Central memory CD8-positive, alpha-beta T cell (primary cell): ENCODE results near the gene ORMDL3.
A peak's percentile ranks its signal among the peaks of the same experiment; 100 is the strongest.
"Not testable (repeated sequence)": the region's sequence is repeated elsewhere in the genome, so short reads cannot be mapped to it uniquely, and the experiment has no call there.

Experiments used
- ATAC-seq: fragments of 150-1000 bp; cut with Tn5 transposase; replicated peaks from 2 replicates; pipeline ENCODE4 v1.10.0; 2022; ENCODE audit warnings: mild to moderate bottlenecking, moderate FRiP score, moderate number of reproducible peaks; ENCODE audit not compliant: poor library complexity, severe bottlenecking; ENCODE audit errors: extremely low read depth
- DNase-seq, 2 donors: peaks; one replicate each; pipeline ENCODE4 v3.0.0; 2021; ENCODE audit warnings: low spot score in 2 of 2
- H3K27ac Mint-ChIP-seq: one replicate; pipeline ENCODE4 v1.8.0; 2022; ENCODE audit warnings: low read depth, mild to moderate bottlenecking, moderate library complexity, mixed read lengths
- H3K27me3 Mint-ChIP-seq: one replicate; pipeline ENCODE4 v1.8.0; 2022; ENCODE audit warnings: mixed read lengths
- H3K36me3 Mint-ChIP-seq: one replicate; pipeline ENCODE4 v1.8.0; 2022; ENCODE audit warnings: mild to moderate bottlenecking, moderate library complexity, mixed read lengths; ENCODE audit not compliant: insufficient read depth
- H3K4me1 Mint-ChIP-seq: one replicate; pipeline ENCODE4 v1.8.0; 2022; ENCODE audit warnings: mixed read lengths
- H3K4me3 Mint-ChIP-seq: one replicate; pipeline ENCODE4 v1.8.0; 2022; ENCODE audit warnings: mild to moderate bottlenecking, moderate library complexity, mixed read lengths
- H3K9me3 Mint-ChIP-seq: one replicate; pipeline ENCODE4 v1.8.0; 2022; ENCODE audit warnings: mixed read lengths

ORMDL3 gene

DNA sequence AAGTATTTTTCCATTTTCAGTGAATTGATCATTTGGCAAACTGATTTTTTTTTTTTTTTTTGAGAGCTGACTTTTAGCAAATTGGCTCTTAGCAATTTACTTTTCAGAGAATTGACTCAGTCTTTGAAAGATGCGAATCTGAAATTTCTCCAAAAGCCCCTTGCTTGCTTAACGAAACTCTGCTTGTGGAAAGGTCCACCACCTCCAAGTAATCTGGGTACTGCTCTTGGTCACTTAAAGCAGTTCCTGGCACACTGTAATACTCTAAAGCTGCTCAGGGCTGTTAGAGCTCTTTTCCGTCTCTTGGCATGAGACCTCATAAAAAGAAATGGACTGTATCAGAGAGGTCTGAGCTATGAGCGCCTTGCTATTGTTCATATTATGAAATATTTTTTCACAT is 11.8 kb downstream of the ORMDL3 start:
- Mint-ChIP-seq H3K4me1 (peaks cover 32% of the 10 kb centered on the region), H3K36me3 (peaks cover 54% of the 10 kb centered on the region), H3K27ac (no peak overlapping the region), H3K4me3 (no peak overlapping the region), H3K9me3 (no peaks in the 10 kb centered on the region), H3K27me3 (no peaks in the 10 kb centered on the region)
- DNase-seq (no peak), ATAC-seq (no peak)

DNA sequence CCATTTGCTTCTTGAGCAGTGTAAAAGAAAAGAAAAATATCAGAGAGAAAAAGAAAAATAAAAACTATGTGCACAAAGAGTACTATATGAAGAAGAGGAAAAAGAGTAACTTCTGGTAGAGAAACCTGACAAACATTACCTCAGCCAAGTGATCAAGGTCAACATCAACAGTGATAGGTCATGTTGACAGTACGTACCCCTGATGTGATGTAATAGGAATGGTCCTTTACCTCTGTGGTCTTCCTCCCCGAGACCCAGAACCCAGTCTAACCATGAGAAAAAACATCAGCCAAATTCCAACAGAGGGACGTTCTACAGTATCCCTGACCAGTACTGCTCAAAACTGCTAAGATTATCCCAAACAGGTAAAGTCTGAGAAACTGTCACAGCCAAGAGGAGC is 13.4 kb downstream of the ORMDL3 start:
- DNase-seq (no peak), ATAC-seq (no peak)
- no peaks in the 10 kb centered on the region for H3K27me3 Mint-ChIP-seq
- peaks cover 21% of the 10 kb centered on the region for H3K4me1 Mint-ChIP-seq
- no peak overlapping the region for H3K4me3 Mint-ChIP-seq
- H3K36me3 Mint-ChIP-seq: peaks cover 48% of the 10 kb centered on the region
- no peak overlapping the region for H3K27ac Mint-ChIP-seq
- H3K9me3 Mint-ChIP-seq: no peaks in the 10 kb centered on the region

DNA sequence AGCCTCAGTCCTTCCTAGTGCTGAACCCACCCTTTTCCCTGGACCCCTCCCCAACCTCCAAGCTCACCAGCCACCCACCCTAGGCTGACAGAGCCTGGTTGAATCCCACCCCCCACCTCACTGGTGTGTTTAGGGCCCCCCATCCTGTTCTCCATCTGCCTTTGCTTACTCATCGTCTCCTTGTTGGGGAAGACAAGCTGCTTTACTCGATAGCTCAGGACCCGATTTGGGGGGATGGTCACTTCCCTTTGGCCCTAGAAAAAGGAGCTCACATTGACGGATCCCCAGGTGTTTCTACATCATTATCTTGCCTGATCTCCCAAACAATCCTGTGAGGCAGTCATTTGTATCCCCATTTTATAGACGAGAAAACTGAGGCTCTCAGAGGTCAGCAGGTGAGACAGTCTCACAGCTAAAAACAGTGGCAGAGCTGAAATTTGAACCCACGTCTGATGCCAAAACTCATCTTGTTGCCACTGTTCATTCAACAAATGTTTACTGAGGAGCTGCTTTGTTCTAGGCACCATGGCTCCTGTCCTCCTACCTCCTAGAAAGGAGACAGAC is 18.5 kb downstream of the ORMDL3 start:
- no peaks in the 10 kb centered on the region for H3K27me3 Mint-ChIP-seq
- H3K4me3 Mint-ChIP-seq: no peak overlapping the region
- H3K36me3 Mint-ChIP-seq: peaks cover 42% of the 10 kb centered on the region
- no peaks in the 10 kb centered on the region for H3K9me3 Mint-ChIP-seq
- DNase-seq (no peak), ATAC-seq (no peak)
- peaks cover 19% of the 10 kb centered on the region for H3K4me1 Mint-ChIP-seq
- peak overlapping the region; percentile 22 for H3K27ac Mint-ChIP-seq

DNA sequence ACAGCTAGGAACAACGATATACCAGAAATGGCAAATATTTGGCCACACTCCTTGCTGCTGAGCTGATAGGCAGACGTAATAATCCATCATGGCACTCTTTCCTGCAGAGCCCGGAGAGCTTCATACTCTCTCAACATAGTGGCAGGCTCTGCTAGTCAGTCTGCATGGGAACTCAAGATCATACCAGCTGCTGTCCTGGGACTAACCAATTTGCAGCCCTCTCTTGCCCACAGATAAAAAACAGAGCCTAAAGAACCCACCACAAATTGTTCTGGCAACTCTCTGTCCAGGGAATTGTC is 22.5 kb downstream of the ORMDL3 start:
- Mint-ChIP-seq H3K9me3 (no peaks in the 10 kb centered on the region), H3K27ac (peak overlapping the region; percentile 61)
- DNase-seq: no peak

DNA sequence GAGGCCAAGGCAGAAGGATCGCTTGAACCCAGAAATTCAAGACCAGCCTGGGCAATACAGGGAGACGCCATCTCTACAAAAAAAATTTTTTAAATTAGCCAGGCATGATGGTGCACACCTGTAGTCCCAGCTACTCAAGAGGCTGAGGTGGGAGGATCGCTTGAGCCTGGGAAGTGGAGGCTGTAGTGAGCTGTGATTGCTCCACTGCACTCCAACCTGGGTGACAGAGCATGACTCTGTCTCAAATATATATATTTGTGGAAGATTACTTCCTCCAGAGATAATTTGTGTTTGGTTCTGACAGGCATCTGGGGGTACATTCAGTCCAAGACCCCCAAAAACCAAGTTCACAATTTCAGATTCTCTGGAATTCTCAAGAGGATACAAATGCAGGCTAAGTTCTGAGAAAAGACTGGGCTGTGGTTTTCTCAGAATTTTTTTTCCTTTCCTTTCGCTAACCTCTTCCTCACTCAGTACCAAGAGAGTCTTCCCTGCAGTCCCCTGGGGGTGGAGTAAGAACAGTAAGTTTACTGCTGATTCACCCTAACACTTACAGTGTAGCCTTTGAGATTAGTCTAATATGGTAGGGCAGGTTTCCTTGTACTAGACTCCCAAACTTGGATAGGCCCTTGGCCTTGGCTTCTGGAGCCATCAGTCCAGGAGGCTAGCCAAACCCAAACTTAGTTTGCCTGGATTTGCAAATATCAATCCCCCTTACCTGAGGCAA is 24.1 kb downstream of the ORMDL3 start:
- peak; percentile 73 for ATAC-seq
- peaks cover 28% of the 10 kb centered on the region for H3K4me1 Mint-ChIP-seq
- H3K4me3 Mint-ChIP-seq: no peak overlapping the region
- H3K27ac Mint-ChIP-seq: no peak overlapping the region
- H3K27me3 Mint-ChIP-seq: no peaks in the 10 kb centered on the region
- no peak for DNase-seq
- H3K9me3 Mint-ChIP-seq: no peaks in the 10 kb centered on the region
- H3K36me3 Mint-ChIP-seq: peaks cover 19% of the 10 kb centered on the region

More for the DNA sequence above, 22.5 kb downstream of the ORMDL3 start:
- H3K4me1 Mint-ChIP-seq: peaks cover 28% of the 10 kb centered on the region
- H3K27me3 Mint-ChIP-seq: no peaks in the 10 kb centered on the region
- H3K4me3 Mint-ChIP-seq: no peak overlapping the region
- ATAC-seq: no peak
- H3K36me3 Mint-ChIP-seq: peaks cover 22% of the 10 kb centered on the region

DNA sequence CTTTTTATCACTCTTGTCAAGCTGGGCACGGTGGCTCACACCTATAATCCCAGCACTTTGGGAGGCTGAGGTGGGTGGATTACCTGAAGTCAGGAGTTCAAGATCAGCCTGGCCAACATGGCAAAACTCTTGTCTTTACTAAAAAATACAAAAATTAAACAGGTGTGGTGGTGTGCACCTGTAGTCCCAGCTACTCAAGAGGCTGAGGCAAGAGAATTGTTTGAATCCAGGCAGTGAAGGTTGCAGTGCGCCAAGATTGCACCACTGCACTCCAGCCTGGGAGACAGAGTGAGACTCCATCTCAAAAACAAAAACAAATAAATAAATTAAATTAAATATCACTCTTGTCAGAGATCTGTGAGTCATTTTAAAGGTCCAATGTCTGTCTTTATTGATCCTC is 25.4 kb downstream of the ORMDL3 start:
- not testable (repeated sequence) for ATAC-seq, DNase-seq, H3K27ac Mint-ChIP-seq, H3K27me3 Mint-ChIP-seq, H3K9me3 Mint-ChIP-seq, H3K4me3 Mint-ChIP-seq
- Mint-ChIP-seq H3K4me1 (peaks cover 28% of the 10 kb centered on the region), H3K36me3 (peaks cover 14% of the 10 kb centered on the region)

DNA sequence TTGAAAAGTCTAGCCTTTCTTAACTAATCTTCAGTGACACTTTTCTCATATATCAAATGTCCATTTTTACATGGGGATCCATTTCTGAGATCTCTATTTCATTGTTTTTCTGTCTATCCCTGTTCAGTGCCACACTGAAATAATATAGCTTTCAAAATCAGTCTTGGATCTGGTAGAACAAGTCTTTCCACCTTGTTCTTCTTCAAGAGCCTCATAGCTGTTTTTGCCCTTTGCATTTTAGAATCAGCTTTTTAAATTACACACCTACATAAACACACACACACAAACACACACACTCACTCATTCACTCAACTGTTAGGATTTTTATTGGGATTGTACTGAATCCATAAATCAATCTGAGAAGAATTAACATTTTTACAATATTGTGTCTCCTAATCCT is 28.2 kb downstream of the ORMDL3 start:
- Mint-ChIP-seq H3K36me3 (peaks cover 6% of the 10 kb centered on the region), H3K4me1 (peaks cover 17% of the 10 kb centered on the region), H3K4me3 (no peak overlapping the region), H3K27me3 (no peaks in the 10 kb centered on the region), H3K9me3 (no peaks in the 10 kb centered on the region), H3K27ac (no peak overlapping the region)
- ATAC-seq (no peak), DNase-seq (no peak)

DNA sequence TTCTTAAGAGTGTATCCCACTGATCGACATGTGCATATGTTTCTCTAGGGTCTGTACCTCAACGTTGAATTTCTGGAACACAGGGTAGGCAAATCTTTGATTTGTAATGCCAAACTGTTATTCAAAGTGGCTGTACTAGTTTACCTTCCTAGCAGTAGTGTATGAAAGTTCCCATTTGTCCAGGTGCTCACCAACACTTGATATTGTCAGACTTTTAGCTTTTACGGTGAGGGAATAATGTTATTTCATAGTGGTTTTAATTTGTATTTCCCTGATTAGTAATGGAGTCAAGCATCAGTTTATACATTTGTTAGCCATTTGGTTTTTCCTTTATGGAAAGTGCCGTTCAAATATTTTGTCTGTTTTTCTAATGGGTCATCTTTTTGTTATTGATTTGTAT is 29.3 kb downstream of the ORMDL3 start:
- Mint-ChIP-seq H3K27ac (no peak overlapping the region), H3K9me3 (no peaks in the 10 kb centered on the region), H3K27me3 (no peaks in the 10 kb centered on the region), H3K36me3 (peaks cover 4% of the 10 kb centered on the region), H3K4me3 (no peak overlapping the region), H3K4me1 (peaks cover 8% of the 10 kb centered on the region)
- DNase-seq (no peak), ATAC-seq (no peak)

DNA sequence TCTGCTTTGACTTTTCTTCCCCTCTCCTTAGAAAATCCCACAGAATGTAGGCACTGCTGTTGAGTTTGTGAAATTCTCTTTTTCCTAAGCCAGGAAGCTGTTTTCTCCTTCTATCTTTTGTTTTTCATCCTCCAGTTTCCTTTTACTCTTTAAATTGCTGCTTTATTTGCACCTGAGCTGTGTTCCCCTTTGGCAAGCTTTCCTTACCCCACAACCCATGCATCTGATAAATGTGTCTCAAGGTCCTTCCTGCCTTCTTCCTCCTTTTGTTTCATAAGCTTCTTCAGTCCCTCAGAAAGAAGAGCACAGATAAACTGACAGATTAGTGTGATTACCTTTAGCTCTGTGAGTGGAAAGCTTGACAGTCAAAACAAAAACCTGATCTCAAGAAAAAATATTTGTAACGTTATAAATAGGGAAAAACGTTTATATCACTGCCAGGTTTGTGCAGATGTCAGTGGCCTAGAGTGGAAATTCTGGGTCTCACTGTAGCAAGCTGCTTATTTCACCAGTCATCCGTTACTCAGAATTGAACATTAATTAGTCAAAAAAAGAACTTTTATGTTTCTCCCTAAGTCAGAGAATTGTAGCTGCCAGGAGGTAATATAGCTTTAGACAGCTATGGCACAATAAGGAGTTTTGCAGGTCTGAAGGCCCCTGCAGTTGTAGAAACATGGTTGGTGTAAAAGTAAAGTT is 32.6 kb downstream of the ORMDL3 start:
- no peak for DNase-seq
- Mint-ChIP-seq H3K4me3 (no peak overlapping the region), H3K36me3 (no peaks in the 10 kb centered on the region), H3K9me3 (no peaks in the 10 kb centered on the region), H3K27ac (no peak overlapping the region), H3K27me3 (no peaks in the 10 kb centered on the region), H3K4me1 (peaks cover 6% of the 10 kb centered on the region)
- no peak for ATAC-seq

DNA sequence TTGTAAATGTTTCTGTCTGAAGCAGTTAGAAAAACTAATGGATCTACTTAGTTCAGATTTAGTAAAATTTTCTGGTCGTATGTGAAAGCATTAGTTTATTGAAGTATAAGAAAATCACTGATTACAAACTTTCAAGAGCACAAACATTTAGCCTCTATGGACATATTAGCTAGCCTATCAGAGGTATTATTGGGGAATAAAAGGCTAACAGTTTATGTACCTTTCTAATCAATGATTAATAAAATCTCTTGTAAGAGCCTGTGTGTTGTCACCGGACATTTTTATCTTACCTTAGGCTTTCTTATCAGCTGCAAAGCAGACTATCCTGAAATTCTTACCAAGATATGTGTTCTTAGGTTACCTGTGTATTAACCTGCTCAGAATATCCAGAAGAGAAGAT is 38.2 kb downstream of the ORMDL3 start:
- no peak overlapping the region for H3K4me3 Mint-ChIP-seq
- H3K27ac Mint-ChIP-seq: no peak overlapping the region

DNA sequence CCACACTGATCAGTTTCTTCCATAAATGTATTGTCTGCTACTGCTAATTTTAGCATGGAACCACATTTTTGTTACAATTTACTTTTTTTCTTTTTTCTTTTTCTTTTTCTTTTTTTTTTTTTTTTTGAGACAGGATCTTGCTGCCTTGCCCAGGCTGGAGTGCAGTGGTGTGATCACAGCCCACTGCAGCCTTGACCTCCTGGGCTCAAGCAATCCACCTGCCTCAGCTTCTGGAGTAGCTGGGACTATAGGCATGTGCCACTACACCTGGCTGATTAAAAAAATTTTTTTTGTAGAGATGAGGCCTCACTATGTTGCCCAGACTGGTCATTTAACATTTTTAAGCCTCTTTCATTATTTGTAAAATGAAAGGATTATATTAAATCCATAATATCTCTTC is 40.3 kb downstream of the ORMDL3 start:
- Mint-ChIP-seq H3K27ac (no peak overlapping the region), H3K9me3 (no peaks in the 10 kb centered on the region), H3K27me3 (no peaks in the 10 kb centered on the region), H3K36me3 (no peaks in the 10 kb centered on the region), H3K4me1 (no peaks in the 10 kb centered on the region), H3K4me3 (no peak overlapping the region)
- ATAC-seq (no peak), DNase-seq (no peak)

More for the DNA sequence above, 38.2 kb downstream of the ORMDL3 start:
- no peaks in the 10 kb centered on the region for H3K27me3 Mint-ChIP-seq
- no peaks in the 10 kb centered on the region for H3K4me1 Mint-ChIP-seq
- no peaks in the 10 kb centered on the region for H3K9me3 Mint-ChIP-seq
- ATAC-seq (no peak), DNase-seq (no peak)
- H3K36me3 Mint-ChIP-seq: no peaks in the 10 kb centered on the region

DNA sequence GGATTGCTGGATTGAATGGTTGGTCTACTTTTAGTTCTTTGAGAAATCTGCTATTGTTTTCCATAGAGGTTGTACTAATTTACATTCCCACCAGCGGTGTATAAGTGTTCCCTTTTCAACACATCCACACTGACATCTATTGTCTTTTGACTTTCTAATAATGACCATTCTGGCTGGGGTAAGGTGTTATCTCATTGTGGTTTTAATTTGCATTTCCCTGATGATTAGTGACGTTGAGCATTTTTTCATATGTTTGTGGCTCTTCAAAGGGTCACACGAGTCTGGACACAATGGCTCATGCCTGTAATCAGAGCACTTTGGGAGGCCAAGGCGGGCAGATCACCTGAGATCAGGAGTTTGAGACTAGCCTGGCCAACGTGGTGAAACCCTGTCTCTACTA is 41.3 kb downstream of the ORMDL3 start:
- H3K27me3 Mint-ChIP-seq, H3K4me3 Mint-ChIP-seq, H3K9me3 Mint-ChIP-seq, H3K4me1 Mint-ChIP-seq, H3K27ac Mint-ChIP-seq, H3K36me3 Mint-ChIP-seq, DNase-seq, ATAC-seq: not testable (repeated sequence)

DNA sequence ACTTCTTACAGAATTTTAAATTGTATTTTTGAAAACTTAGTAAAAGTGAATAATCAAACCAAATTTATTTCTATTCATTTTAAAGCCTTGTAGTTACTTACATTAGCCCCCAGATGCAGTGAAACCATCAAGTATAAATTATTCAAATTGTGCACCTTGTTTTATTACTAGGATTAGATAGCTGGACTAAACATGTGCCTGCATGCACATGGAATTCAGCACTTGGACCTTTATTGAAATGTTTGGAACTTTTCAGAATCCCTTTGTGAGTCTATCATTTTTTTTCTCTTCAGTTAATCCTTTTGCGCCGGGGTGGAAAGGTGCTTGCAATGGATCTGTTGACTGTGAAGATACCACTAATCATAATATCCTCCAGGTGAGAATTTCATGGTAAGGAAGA is 54.6 kb downstream of the ORMDL3 start:
- no peaks in the 10 kb centered on the region for H3K9me3 Mint-ChIP-seq

More for the DNA sequence above, 54.6 kb downstream of the ORMDL3 start:
- no peak for DNase-seq
- no peaks in the 10 kb centered on the region for H3K27me3 Mint-ChIP-seq
- H3K36me3 Mint-ChIP-seq: peaks cover 7% of the 10 kb centered on the region
- H3K4me1 Mint-ChIP-seq: peaks cover 9% of the 10 kb centered on the region
- H3K4me3 Mint-ChIP-seq: no peak overlapping the region
- no peak for ATAC-seq
- no peak overlapping the region for H3K27ac Mint-ChIP-seq
